CD4-positive, alpha-beta T cell (primary cell): ENCODE results near the gene CAMSAP2. TPM values are rescaled to one million over a fixed set of nuclear protein-coding genes. Genes with fewer than 3 reads are reported as not detected.
A peak's percentile ranks its signal among the peaks of the same experiment; 100 is the strongest.

Experiments
- ATAC-seq: fragments of 200-7000 bp; cut with Tn5 transposase; one replicate; pipeline ENCODE4 v1.10.0; 2022; ENCODE audit warnings: mild to moderate bottlenecking; ENCODE audit not compliant: poor library complexity
- CTCF ChIA-PET: fragments of 350-600 bp; sonication (Branson Sonifier 250); formaldehyde crosslinking; loops from one replicate; lab custom pipeline; 2021; ENCODE audit warnings: antibody characterized with exemption, inconsistent platforms; lab: Charles Lee
- POLR2A ChIA-PET: fragments of 350-600 bp; sonication (Branson Sonifier 250); formaldehyde crosslinking; loops from one replicate; lab custom pipeline; 2021; ENCODE audit warnings: antibody characterized with exemption, inconsistent platforms; lab: Charles Lee
- DNase-seq, 14 experiments: peaks; one replicate each; pipeline ENCODE4 v3.0.0-alpha.2; 2013 to 2020; ENCODE audit warnings: mixed read lengths in 2 of 14
- H3K27ac ChIP-seq, 2 donors: one replicate each; pipeline versions ENCODE4 v1.5.1 to v1.7.0; 2013; ENCODE audit warnings: low read length in 2 of 2, low read depth in 1 of 2, mild to moderate bottlenecking in 1 of 2
- H3K27me3 ChIP-seq, 2 experiments: 1 replicate in 1 of 2; 2 replicates in 1 of 2; pipeline versions ENCODE4 v1.6.1 to v1.7.0; 2013; ENCODE audit warnings: low read length in 2 of 2, control low read depth in 1 of 2, mild to moderate bottlenecking in 1 of 2, moderate library complexity in 1 of 2; ENCODE audit not compliant: insufficient read depth in 2 of 2, control insufficient read depth in 1 of 2
- H3K36me3 ChIP-seq: one replicate; pipeline ENCODE4 v1.6.1; 2013; ENCODE audit warnings: low read length, control low read depth; ENCODE audit not compliant: insufficient read depth
- H3K4me1 ChIP-seq: one replicate; pipeline ENCODE4 v1.6.1; 2013; ENCODE audit warnings: low read length, control low read depth; ENCODE audit not compliant: insufficient read depth
- H3K4me3 ChIP-seq: one replicate; pipeline ENCODE4 v1.5.1; 2013; ENCODE audit warnings: mild to moderate bottlenecking, low read length, moderate library complexity
- H3K9me3 ChIP-seq, 2 experiments: 1 replicate in 1 of 2; 2 replicates in 1 of 2; pipeline versions ENCODE4 v1.6.1 to v1.7.0; 2013; ENCODE audit warnings: low read length in 2 of 2, mild to moderate bottlenecking in 2 of 2, control low read depth in 1 of 2, moderate library complexity in 1 of 2; ENCODE audit not compliant: control insufficient read depth in 1 of 2, insufficient read depth in 1 of 2
- H3K27ac Mint-ChIP-seq: one replicate; pipeline ENCODE4 v1.8.0; 2020; ENCODE audit warnings: mixed read lengths
- H3K27me3 Mint-ChIP-seq: one replicate; pipeline ENCODE4 v1.8.0; 2021; ENCODE audit warnings: mixed read lengths
- H3K36me3 Mint-ChIP-seq: one replicate; pipeline ENCODE4 v1.8.0; 2021; ENCODE audit warnings: low read depth, mixed read lengths
- H3K4me1 Mint-ChIP-seq: one replicate; pipeline ENCODE4 v1.8.0; 2021; ENCODE audit warnings: low read depth, mixed read lengths
- H3K4me3 Mint-ChIP-seq: one replicate; pipeline ENCODE4 v1.8.0; 2020; ENCODE audit warnings: mild to moderate bottlenecking, mixed read lengths
- H3K9me3 Mint-ChIP-seq: one replicate; pipeline ENCODE4 v1.8.0; 2020; ENCODE audit warnings: mixed read lengths
- CTCF ChIP-seq: fragments of 200-600 bp; IDR thresholded peaks from one replicate; pipeline ENCODE4 v1.8.0; 2022; ENCODE audit warnings: antibody characterized with exemption, mild to moderate bottlenecking
- intact Hi-C, 2 experiments: fragments of 100-400 bp; cut with DNase I in 1 of 2; cut with micrococcal nuclease in 1 of 2; formaldehyde crosslinking; loops; one replicate each; pipeline versions ENCODE4 v1.15.1 to v1.9.0; 2023 to 2025; cut with DNase I, micrococcal nuclease
- total RNA-seq, 174 experiments: library from RNA in 2 of 174; stranded (reverse) in 2 of 174; gene quantifications; one replicate each; pipeline ENCODE4 v1.2.3 and lab custom pipeline; 2021 to 2026

Gene CAMSAP2
- total RNA-seq, 2 experiments from 2014 or later = 4.4 to 5.7 TPM

- peak in 4 of 14 experiments; percentile 47 to 57 (median 48) for DNase-seq
- Mint-ChIP-seq H3K27ac (peak overlapping the region; percentile 79), H3K27me3 (no peaks in the 10 kb centered on the region), H3K4me3 (peak overlapping the region; percentile 12), H3K36me3 (peaks cover 6% of the 10 kb centered on the region), H3K9me3 (no peaks in the 10 kb centered on the region), H3K4me1 (peaks cover 44% of the 10 kb centered on the region)
- peak overlapping the region; percentile 17 for H3K4me3 ChIP-seq
- ChIA-PET CTCF (no interaction called here), POLR2A (interaction anchor here (0.7 to 1.6 kb wide), 6 partner anchors 12 to 171 kb away, joined by 3 to 7 read pairs (median 4); no protein-coding TSS in a partner anchor)
- peak overlapping the region; percentile 7 to 69 for H3K27ac ChIP-seq
- intact Hi-C loops = no loop called here
- no peaks in the 10 kb centered on the region for H3K9me3 ChIP-seq
- H3K4me1 ChIP-seq = peaks cover 21% of the 10 kb centered on the region
- peak; percentile 60 for ATAC-seq
- no peaks in the 10 kb centered on the region for H3K36me3 ChIP-seq
- no peak for TF ChIP-seq CTCF
- H3K27me3 ChIP-seq = no peaks in the 10 kb centered on the region
Observed at GRCh38 chr1:200862713-200863415, 124.2 kb downstream of the CAMSAP2 start.

DNA sequence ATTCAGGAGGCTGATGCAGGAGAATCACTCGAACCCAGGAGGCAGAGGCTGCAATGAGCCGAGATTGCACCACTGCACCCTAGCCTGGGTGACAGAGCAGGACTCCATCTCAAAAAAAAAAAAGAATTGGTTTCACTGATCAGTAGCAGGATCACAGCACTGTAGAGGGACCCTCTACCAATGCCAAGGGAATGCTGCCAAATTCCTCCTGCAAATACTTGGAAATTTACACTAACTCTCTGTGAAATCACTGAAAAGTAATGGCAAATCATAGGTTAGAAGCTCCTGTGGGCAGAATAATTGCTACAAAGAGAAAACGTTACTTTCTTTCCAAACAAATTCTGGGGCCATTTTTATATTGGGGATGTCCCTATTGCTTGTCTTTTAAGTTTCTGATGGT lies 127.4 kb downstream of the CAMSAP2 start:
- Histone ChIP-seq H3K36me3 (no peaks in the 10 kb centered on the region), H3K9me3 (no peaks in the 10 kb centered on the region), H3K27ac (no peak overlapping the region), H3K27me3 (no peaks in the 10 kb centered on the region), H3K4me3 (no peak overlapping the region), H3K4me1 (peaks cover 41% of the 10 kb centered on the region)
- CTCF ChIA-PET = no interaction called here
- intact Hi-C loops = no loop called here
- no peaks in the 10 kb centered on the region for H3K36me3 Mint-ChIP-seq
- POLR2A ChIA-PET = interaction anchor here (0.8 to 1.6 kb wide), 3 partner anchors 11 to 25 kb away, joined by 3 to 18 read pairs (median 3); no protein-coding TSS in a partner anchor
- H3K27me3 Mint-ChIP-seq = peaks cover 7% of the 10 kb centered on the region
- DNase-seq = no peak
- no peaks in the 10 kb centered on the region for H3K9me3 Mint-ChIP-seq
- TF ChIP-seq CTCF = no peak
- no peak overlapping the region for H3K4me3 Mint-ChIP-seq
- no peak for ATAC-seq
- peaks cover 64% of the 10 kb centered on the region for H3K4me1 Mint-ChIP-seq
- H3K27ac Mint-ChIP-seq = no peak overlapping the region

DNA sequence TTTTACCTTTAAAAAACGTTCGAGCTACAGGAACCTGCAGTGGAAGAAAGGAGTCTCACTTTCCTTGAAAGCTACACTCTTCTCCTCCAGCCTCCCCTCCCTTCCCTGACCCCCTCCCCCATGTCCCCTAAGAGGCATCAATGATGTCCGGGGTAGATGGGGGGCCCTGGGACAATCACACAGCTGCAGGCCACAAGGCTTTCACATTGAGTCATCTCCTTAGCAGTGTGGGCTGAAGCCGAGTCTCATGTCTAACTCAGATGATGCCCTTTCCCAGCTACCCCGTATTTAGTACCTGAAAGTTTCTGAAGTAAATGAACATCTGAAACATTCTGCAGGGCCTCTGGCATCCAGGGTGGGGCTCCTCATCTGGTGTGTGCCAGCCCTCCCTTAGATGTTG lies 127.8 kb downstream of the CAMSAP2 start:
- TF ChIP-seq CTCF = no peak
- ChIA-PET CTCF (no interaction called here), POLR2A (interaction anchor here (0.8 to 1.6 kb wide), 3 partner anchors 11 to 24 kb away, joined by 3 to 18 read pairs (median 3); no protein-coding TSS in a partner anchor)
- H3K27ac ChIP-seq = no peak overlapping the region
- intact Hi-C loops = no loop called here
- no peak overlapping the region for H3K4me3 Mint-ChIP-seq
- H3K27me3 Mint-ChIP-seq = peaks cover 11% of the 10 kb centered on the region
- H3K4me1 ChIP-seq = peaks cover 45% of the 10 kb centered on the region
- no peak overlapping the region for H3K4me3 ChIP-seq
- DNase-seq (peak in 2 of 14 experiments; percentile 23 to 36), ATAC-seq (no peak)
- H3K27ac Mint-ChIP-seq = peak overlapping the region; percentile 68
- no peaks in the 10 kb centered on the region for H3K27me3 ChIP-seq
- no peaks in the 10 kb centered on the region for H3K9me3 ChIP-seq
- no peaks in the 10 kb centered on the region for H3K36me3 Mint-ChIP-seq
- H3K4me1 Mint-ChIP-seq = peaks cover 68% of the 10 kb centered on the region
- H3K9me3 Mint-ChIP-seq = no peaks in the 10 kb centered on the region
- H3K36me3 ChIP-seq = no peaks in the 10 kb centered on the region
